ENCODE results near the gene ADIRF. TPM values are rescaled to one million over a fixed set of nuclear protein-coding genes. Genes with fewer than 3 reads are reported as not detected.

The ADIRF gene
- total and polyA plus RNA-seq, 7 donors, result 45.3 to 157 (median 98.1) TPM

- no peak for TF ChIP-seq EP300 (IDR thresholded peaks at IDR 0.05)
- no peak for TF ChIP-seq CTCF (IDR thresholded peaks at IDR 0.05)
- no peak for TF ChIP-seq POLR2AphosphoS5 (IDR thresholded peaks at IDR 0.05)
- TF ChIP-seq POLR2A (IDR thresholded peaks at IDR 0.05), result no peak
- Histone ChIP-seq H3K4me3 (peak overlapping the region in 2 of 4 donors; percentile 15 to 28), H3K36me3 (no peaks in the 10 kb centered on the region), H3K27ac (peak overlapping the region; percentile 63 to 77 (median 68)), H3K9me3 (no peaks in the 10 kb centered on the region), H3K27me3 (no peaks in the 10 kb centered on the region), H3K4me1 (peaks cover 0 to 41% (median 34%) of the 10 kb centered on the region in 4 donors)
- intact Hi-C loops (cut with DNase I), result no loop called here
- 84% methylated on average over 13 of the region's 13 CpGs for WGBS, 2 donors
- DNase-seq, result peak; percentile 62
These were observed 13.4 kb upstream of the ADIRF start for GRCh38 chr10:86954681-86955500.

- intact Hi-C loops (cut with DNase I), result no loop called here
- DNase-seq, result no peak
- peaks cover 0 to 48% (median 34%) of the 10 kb centered on the region in 4 donors for H3K4me1 ChIP-seq
- no peaks in the 10 kb centered on the region for H3K27me3 ChIP-seq
- TF ChIP-seq POLR2AphosphoS5 (IDR thresholded peaks at IDR 0.05) (peak in 2 of 4 donors; percentile 25 to 38), EP300 (IDR thresholded peaks at IDR 0.05) (no peak), POLR2A (IDR thresholded peaks at IDR 0.05) (no peak), CTCF (IDR thresholded peaks at IDR 0.05) (no peak)
- H3K9me3 ChIP-seq, result no peaks in the 10 kb centered on the region
- peak overlapping the region in 3 of 4 donors; percentile 21 to 29 (median 28) for H3K4me3 ChIP-seq
- H3K36me3 ChIP-seq, result no peaks in the 10 kb centered on the region
- H3K27ac ChIP-seq, result peak overlapping the region; percentile 63 to 77 (median 68)
- 75 to 85% methylated on average over 16 of the region's 16 CpGs for WGBS, 2 donors
These were observed 12.6 kb upstream of the ADIRF start for GRCh38 chr10:86955501-86956194.

DNA sequence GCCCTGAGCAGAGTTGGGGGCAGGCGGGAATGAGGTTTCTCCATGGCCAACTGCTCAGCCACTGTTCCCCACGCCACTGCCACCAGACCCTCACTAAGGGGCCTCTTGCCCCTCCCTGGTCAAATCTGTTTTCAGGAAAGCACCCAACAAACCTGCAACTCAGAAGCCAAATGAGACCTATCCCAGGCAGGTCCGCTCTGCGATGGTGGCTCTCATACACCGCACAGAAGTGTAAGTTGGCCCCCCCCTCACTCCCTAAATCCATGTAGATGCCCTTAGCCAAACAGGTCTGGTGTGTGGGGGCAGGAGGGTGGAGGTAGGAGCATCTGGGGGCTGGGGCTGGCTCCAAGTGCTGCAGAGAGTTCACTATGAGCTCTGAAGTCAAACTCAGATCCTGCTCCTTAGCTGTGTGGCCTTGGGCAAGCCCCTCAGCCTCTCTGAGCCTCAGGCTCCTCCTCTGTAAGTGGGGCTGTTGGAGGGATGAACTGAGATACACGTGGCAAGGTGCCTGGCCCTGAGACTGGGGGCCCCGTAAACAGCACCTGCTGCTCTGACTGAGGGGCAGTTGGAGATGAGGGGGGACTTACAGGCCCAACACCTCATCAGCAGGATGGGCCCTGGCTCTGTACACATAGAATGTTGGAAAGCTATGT, 12.0 kb upstream of the ADIRF start:
- Histone ChIP-seq H3K27ac (peak overlapping the region; percentile 63 to 77 (median 68)), H3K36me3 (no peaks in the 10 kb centered on the region), H3K9me3 (no peaks in the 10 kb centered on the region), H3K4me3 (peak overlapping the region in 3 of 4 donors; percentile 21 to 29 (median 28)), H3K4me1 (peaks cover 0 to 50% (median 34%) of the 10 kb centered on the region in 4 donors), H3K27me3 (no peaks in the 10 kb centered on the region)
- peak; percentile 53 for DNase-seq
- no peak for TF ChIP-seq POLR2AphosphoS5 (IDR thresholded peaks at IDR 0.05)
- no peak for TF ChIP-seq POLR2A (IDR thresholded peaks at IDR 0.05)
- TF ChIP-seq CTCF (IDR thresholded peaks at IDR 0.05), result no peak
- TF ChIP-seq EP300 (IDR thresholded peaks at IDR 0.05), result no peak
- 68 to 80% methylated on average over 7 of the region's 7 CpGs for WGBS, 2 donors
- intact Hi-C loops (cut with DNase I), result no loop called here

DNA sequence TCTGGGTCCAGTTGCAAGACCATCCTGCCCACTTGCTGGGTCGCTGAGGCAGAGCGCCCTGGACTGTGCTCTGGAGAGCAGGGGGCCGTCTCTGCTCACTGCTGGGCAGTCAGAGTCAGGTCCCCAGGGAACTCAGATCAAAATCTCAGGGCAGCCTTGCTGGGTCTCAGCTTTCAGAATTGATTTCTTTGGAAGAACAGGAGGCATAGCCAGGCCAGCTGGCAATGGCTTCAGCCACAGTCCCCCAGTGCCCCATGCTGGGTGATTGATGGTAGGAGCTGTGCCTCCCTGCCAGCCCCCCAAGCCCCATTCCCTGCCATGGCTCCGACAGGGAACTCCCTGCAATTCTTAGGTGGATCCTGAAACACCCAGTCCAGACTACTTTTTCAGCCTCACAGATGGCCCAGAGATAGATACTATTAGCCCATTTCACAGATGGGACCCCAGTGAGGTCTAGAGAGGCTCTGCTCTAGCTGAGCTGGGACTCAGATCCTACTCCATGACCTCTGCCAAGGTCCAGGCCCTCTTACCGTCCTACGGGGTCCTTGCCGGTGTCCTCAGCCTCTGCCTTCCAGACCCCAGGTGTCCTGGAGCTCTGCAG, 11.3 kb upstream of the ADIRF start:
- peaks cover 0 to 50% (median 34%) of the 10 kb centered on the region in 4 donors for H3K4me1 ChIP-seq
- intact Hi-C loops (cut with DNase I), result no loop called here
- H3K36me3 ChIP-seq, result no peaks in the 10 kb centered on the region
- H3K27me3 ChIP-seq, result no peaks in the 10 kb centered on the region
- TF ChIP-seq EP300 (IDR thresholded peaks at IDR 0.05), result no peak
- no peak for TF ChIP-seq POLR2A (IDR thresholded peaks at IDR 0.05)
- TF ChIP-seq CTCF (IDR thresholded peaks at IDR 0.05), result no peak
- TF ChIP-seq POLR2AphosphoS5 (IDR thresholded peaks at IDR 0.05), result no peak
- no peaks in the 10 kb centered on the region for H3K9me3 ChIP-seq
- peak overlapping the region in 3 of 4 donors; percentile 21 to 29 (median 28) for H3K4me3 ChIP-seq
- no peak for DNase-seq
- WGBS, 2 donors, result 83 to 88% methylated on average over 7 of the region's 7 CpGs
- H3K27ac ChIP-seq, result peak overlapping the region; percentile 63 to 77 (median 68)

Data from sigmoid colon (tissue), 7 donors.